Ureter (tissue), 1 donor: ENCODE data around the gene POLR2C. TPM values are rescaled to one million over a fixed set of nuclear protein-coding genes. Genes with fewer than 3 reads are reported as not detected.
A peak's percentile ranks its signal among the peaks of the same experiment; 100 is the strongest.

Source experiments
- DNase-seq: peaks from one replicate; pipeline ENCODE4 v3.0.0-alpha.2; 2020; ENCODE audit warnings: low spot score
- total RNA-seq: library from RNA; stranded (reverse); gene quantifications from one replicate; pipeline ENCODE4 v1.2.4, GENCODE V29; 2023
- donor health status: DM: yes; HTN: yes; CAD: no.

The POLR2C gene
- total RNA-seq, 1 donor from 2014 or later: 57.3 TPM

- DNase-seq: peak; percentile 95
Measured at GRCh38 chr16:57447186-57447962, 15.1 kb upstream of the POLR2C start, which contains the start of the genes CIAPIN1 and COQ9. CIAPIN1 (minus strand) TSS chr16:57447385; CDS start chr16:57440928, 6,457 bp downstream. COQ9 (plus strand) TSS chr16:57447479; CDS start chr16:57447506, 27 bp downstream.

GRCh38 chr16:57452021-57452420 lies 10.5 kb upstream of the POLR2C start:
- no peak for DNase-seq

- no peak for DNase-seq
Measured at GRCh38 chr16:57462978-57463362, 491 bp downstream of the POLR2C start.

GRCh38 chr16:57464523-57464922 lies 2.0 kb downstream of the POLR2C start:
- DNase-seq: no peak

- no peak for DNase-seq
Measured at GRCh38 chr16:57468346-57468745, 5.9 kb downstream of the POLR2C start.

- DNase-seq: peak; percentile 14
Measured at GRCh38 chr16:57469046-57469445, 6.6 kb downstream of the POLR2C start.

GRCh38 chr16:57469917-57470470 lies 7.5 kb downstream of the POLR2C start:
- DNase-seq: peak; percentile 29

- DNase-seq: no peak
Measured at GRCh38 chr16:57470711-57471110, 8.2 kb downstream of the POLR2C start.

GRCh38 chr16:57471209-57471608 lies 8.7 kb downstream of the POLR2C start:
- no peak for DNase-seq

- DNase-seq: no peak
Measured at GRCh38 chr16:57471852-57472664, 9.6 kb downstream of the POLR2C start.

- no peak for DNase-seq
Measured at GRCh38 chr16:57472665-57473060, 10.2 kb downstream of the POLR2C start.

- DNase-seq: no peak
Measured at GRCh38 chr16:57473176-57473840, 10.8 kb downstream of the POLR2C start.

GRCh38 chr16:57473906-57474305 lies 11.4 kb downstream of the POLR2C start:
- DNase-seq: peak; percentile 34

GRCh38 chr16:57474671-57475661 lies 12.5 kb downstream of the POLR2C start:
- peak; percentile 18 for DNase-seq

GRCh38 chr16:57475711-57476339 lies 13.3 kb downstream of the POLR2C start:
- no peak for DNase-seq

- no peak for DNase-seq
Measured at GRCh38 chr16:57476546-57477410, 14.3 kb downstream of the POLR2C start.

- no peak for DNase-seq
Measured at GRCh38 chr16:57477531-57478202, 15.2 kb downstream of the POLR2C start.

GRCh38 chr16:57478396-57479204 lies 16.1 kb downstream of the POLR2C start:
- no peak for DNase-seq
